Thyroid gland (tissue), 4 donors: ENCODE measurements around the gene DDX28. TPM values are rescaled to one million over a fixed set of nuclear protein-coding genes. Genes with fewer than 3 reads are reported as not detected.
A peak's percentile ranks its signal among the peaks of the same experiment; 100 is the strongest.
"Not testable (repeated sequence)": the region's sequence is repeated elsewhere in the genome, so short reads cannot be mapped to it uniquely, and the experiment has no call there.

Experiments
- DNase-seq, 2 donors: peaks; one replicate each; pipeline ENCODE4 v3.0.0-alpha.2; 2019
- H3K27ac ChIP-seq, 3 donors: fragments of 200-600 bp; sonication (generic); 1 replicate in 2 of 3; 2 replicates in 1 of 3; pipeline ENCODE4 v1.5.1; 2016 to 2019; ENCODE audit warnings: mild to moderate bottlenecking in 1 of 3, moderate library complexity in 1 of 3
- H3K27me3 ChIP-seq: fragments of 200-600 bp; sonication (generic); one replicate; pipeline ENCODE4 v1.5.1; 2019
- H3K36me3 ChIP-seq, 2 donors: fragments of 200-600 bp; sonication (generic); one replicate each; pipeline ENCODE4 v1.5.1; 2016 to 2019
- H3K4me1 ChIP-seq, 2 donors: fragments of 200-600 bp; sonication (generic); one replicate each; pipeline ENCODE4 v1.5.1; 2017 to 2019
- H3K4me3 ChIP-seq, 3 donors: fragments of 200-600 bp; sonication (generic); replicated peaks in 1 of 3; 1 replicate in 2 of 3; 2 replicates in 1 of 3; pipeline ENCODE4 v1.5.1; 2016; ENCODE audit warnings: mild to moderate bottlenecking in 1 of 3
- H3K9me3 ChIP-seq: fragments of 200-600 bp; sonication (generic); one replicate; pipeline ENCODE4 v1.5.1; 2017
- CTCF ChIP-seq, 6 experiments: fragments of 200-600 bp in 3 of 6; fragments of 450-650 bp in 3 of 6; sonication (generic) in 3 of 6; IDR thresholded peaks; one replicate each; pipeline ENCODE4 v1.5.1; 2016 to 2019; ENCODE audit warnings: antibody characterized with exemption in 6 of 6, mild to moderate bottlenecking in 2 of 6, inconsistent platforms in 1 of 6, moderate library complexity in 1 of 6
- POLR2A ChIP-seq, 2 donors: fragments of 450-650 bp; IDR thresholded peaks; one replicate each; pipeline ENCODE4 v1.6.1; 2017; ENCODE audit warnings: antibody characterized with exemption in 2 of 2, mild to moderate bottlenecking in 2 of 2, moderate library complexity in 1 of 2
- WGBS, 2 donors: methylation state at CpG; one replicate each; pipeline ENCODE4 v1.1.5; 2017; 5-methylcytosine and 5-hydroxymethylcytosine counted together
- intact Hi-C: fragments of 100-400 bp; cut with DNase I; formaldehyde crosslinking; loops from one replicate; pipeline ENCODE4 v1.15.1; 2023
- total RNA-seq, 4 donors: library from RNA; depleted of rRNA; stranded (reverse); fragments of >200 nt; gene quantifications; one replicate each; pipeline ENCODE4 v1.2.3, GENCODE V29; 2016

The DDX28 gene
- total RNA-seq, 4 donors from 2014 or later = 4.2 to 10.0 (median 6.6) TPM

DNA sequence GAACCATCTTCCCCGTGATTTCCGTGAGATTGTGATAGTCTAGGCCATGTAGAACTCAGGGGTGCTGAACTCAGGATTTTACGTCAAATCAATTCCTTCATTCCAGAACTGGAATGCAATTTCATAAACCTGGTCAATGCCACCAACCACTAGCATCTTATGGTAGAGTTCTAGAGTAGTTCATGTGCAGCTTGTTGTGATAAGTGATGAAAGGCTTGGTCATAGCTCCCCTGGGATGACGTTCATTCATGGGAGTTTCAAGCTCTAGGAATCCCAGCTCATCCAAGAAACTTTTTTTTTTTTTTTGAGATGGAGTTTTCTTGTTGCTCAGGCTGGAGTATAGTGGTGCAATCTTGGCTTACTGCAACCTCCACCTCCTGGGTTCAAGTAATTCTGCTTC lies 20.0 kb downstream of the DDX28 start:
- H3K27me3 ChIP-seq = no peaks in the 10 kb centered on the region
- WGBS, 2 donors = 83 to 86% methylated on average over 4 of the region's 4 CpGs

DNA sequence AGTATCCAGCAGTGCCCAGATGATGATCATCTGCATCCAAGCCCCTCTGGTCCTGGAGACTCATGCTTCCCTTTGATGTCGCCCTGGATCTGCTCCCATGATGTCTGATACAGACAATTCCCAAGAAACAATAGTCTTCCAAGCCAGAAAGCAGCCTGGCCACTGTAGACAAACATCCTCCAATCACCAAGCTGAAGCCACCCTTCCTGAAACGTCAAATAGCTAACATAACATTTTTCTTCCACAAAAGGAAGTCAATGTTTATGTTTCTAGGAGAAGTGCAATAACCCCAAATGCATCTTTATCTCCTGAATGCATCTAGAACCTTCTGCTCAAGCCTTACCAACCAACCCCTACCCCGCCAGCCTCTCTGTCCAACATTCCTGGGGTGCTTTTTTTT lies 22.6 kb downstream of the DDX28 start:
- Histone ChIP-seq H3K4me1 (peaks cover 0 to 2% of the 10 kb centered on the region in 2 donors), H3K27me3 (no peaks in the 10 kb centered on the region), H3K9me3 (no peaks in the 10 kb centered on the region), H3K4me3 (no peak overlapping the region), H3K27ac (peak overlapping the region in 1 of 3 donors; percentile 38), H3K36me3 (no peaks in the 10 kb centered on the region)
- DNase-seq = no peak
- 39 to 45% methylated on average over 3 of the region's 3 CpGs for WGBS, 2 donors
- TF ChIP-seq POLR2A (IDR thresholded peaks at IDR 0.05) (no peak), CTCF (IDR thresholded peaks at IDR 0.05) (no peak)
- intact Hi-C loops = no loop called here

More for the DNA sequence above, 20.0 kb downstream of the DDX28 start:
- no peak overlapping the region for H3K4me3 ChIP-seq
- H3K36me3 ChIP-seq = no peaks in the 10 kb centered on the region
- H3K27ac ChIP-seq = no peak overlapping the region
- no peak for DNase-seq
- intact Hi-C loops = no loop called here
- H3K4me1 ChIP-seq = peaks cover 0 to 7% of the 10 kb centered on the region in 2 donors
- TF ChIP-seq CTCF (IDR thresholded peaks at IDR 0.05) (no peak), POLR2A (IDR thresholded peaks at IDR 0.05) (no peak)
- no peaks in the 10 kb centered on the region for H3K9me3 ChIP-seq

GRCh38 chr16:67999985-68000384 lies 23.0 kb downstream of the DDX28 start:
- Histone ChIP-seq H3K27ac (peak overlapping the region in 1 of 3 donors; percentile 43), H3K36me3 (no peaks in the 10 kb centered on the region), H3K4me3 (no peak overlapping the region), H3K27me3 (no peaks in the 10 kb centered on the region), H3K9me3 (no peaks in the 10 kb centered on the region), H3K4me1 (no peaks in the 10 kb centered on the region)
- WGBS, 2 donors = 60 to 74% methylated on average over 2 of the region's 2 CpGs
- intact Hi-C loops = loop anchor here (10.0 kb wide), 1 partner anchor 235 kb away; the partner anchor contains the start of gene ESRP2
- DNase-seq = no peak
- TF ChIP-seq CTCF (IDR thresholded peaks at IDR 0.05) (no peak), POLR2A (IDR thresholded peaks at IDR 0.05) (no peak)

- WGBS, 2 donors = 79 to 81% methylated on average over 18 of the region's 18 CpGs
- not testable (repeated sequence) for H3K36me3 ChIP-seq, H3K4me1 ChIP-seq, H3K4me3 ChIP-seq, H3K9me3 ChIP-seq, DNase-seq, H3K27me3 ChIP-seq
- peak within 1 kb of the TSS in 1 of 3 donors; percentile 43 for H3K27ac ChIP-seq
- intact Hi-C loops = loop anchor here (10.0 kb wide), 1 partner anchor 236 kb away; the partner anchor contains the start of gene ESRP2
Measured at GRCh38 chr16:67998779-67999688, 24.0 kb downstream of the DDX28 start, which contains the start of gene DPEP2. TSS of gene DPEP2 (minus strand) at chr16:67999484. CDS start at chr16:67993212, 6,272 bp downstream.

DNA sequence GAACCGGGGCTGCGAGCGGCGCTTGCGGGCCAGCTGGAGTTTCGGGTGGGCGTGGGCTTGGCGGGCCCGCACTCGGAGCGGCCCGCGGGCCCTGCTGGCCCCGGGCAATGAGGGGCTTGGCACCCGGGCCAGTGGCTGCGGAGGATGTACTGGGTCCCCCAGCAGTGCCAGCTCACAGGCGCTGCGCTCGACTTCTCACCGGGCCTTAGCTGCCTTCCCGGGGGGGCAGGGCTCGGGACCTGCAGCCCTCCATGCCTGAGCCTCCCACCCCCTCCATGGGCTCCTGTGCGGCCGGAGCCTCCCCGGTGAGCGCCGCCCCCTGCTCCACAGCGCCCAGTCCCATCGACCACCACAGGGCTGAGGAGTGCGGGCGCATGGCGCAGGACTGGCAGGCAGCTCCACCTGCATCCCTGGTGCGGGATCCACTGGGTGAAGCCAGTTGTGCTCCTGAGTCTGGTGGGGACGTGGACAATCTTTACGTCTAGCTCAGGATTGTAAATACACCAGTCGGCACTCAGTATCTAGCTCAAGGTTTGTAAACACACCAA lies 24.7 kb downstream of the DDX28 start:
- not testable (repeated sequence) for H3K36me3 ChIP-seq, H3K27ac ChIP-seq, H3K4me3 ChIP-seq, H3K9me3 ChIP-seq, H3K4me1 ChIP-seq, H3K27me3 ChIP-seq, DNase-seq
- 93 to 96% methylated on average over 3 to 23 of the region's 36 CpGs for WGBS, 2 donors
- intact Hi-C loops = loop anchor here (10.0 kb wide), 1 partner anchor 236 kb away; the partner anchor contains the start of gene ESRP2

- DNase-seq = no peak
- H3K4me1 ChIP-seq = peaks cover 10 to 11% of the 10 kb centered on the region in 2 donors
- H3K36me3 ChIP-seq = no peaks in the 10 kb centered on the region
- no peaks in the 10 kb centered on the region for H3K27me3 ChIP-seq
- no peaks in the 10 kb centered on the region for H3K9me3 ChIP-seq
- WGBS, 2 donors = 90 to 95% methylated on average over 5 of the region's 5 CpGs
- no peak overlapping the region for H3K27ac ChIP-seq
- intact Hi-C loops = loop anchor here (10.0 kb wide), 1 partner anchor 238 kb away; the partner anchor contains the start of gene ESRP2
- H3K4me3 ChIP-seq = no peak overlapping the region
- TF ChIP-seq CTCF (IDR thresholded peaks at IDR 0.05) = no peak
- TF ChIP-seq POLR2A (IDR thresholded peaks at IDR 0.05) = no peak
Measured at GRCh38 chr16:67996666-67997065, 26.4 kb downstream of the DDX28 start.
